Memory B cell (primary cell): ENCODE measurements around the gene PIP5K1C.
"Not testable (repeated sequence)": the region's sequence is repeated elsewhere in the genome, so short reads cannot be mapped to it uniquely, and the experiment has no call there.

Source experiments
- ATAC-seq: fragments of 150-1000 bp; cut with Tn5 transposase; 2 replicates; pipeline ENCODE4 v1.10.0; 2021; ENCODE audit warnings: low read depth, mild to moderate bottlenecking, moderate library complexity
- DNase-seq, 2 donors: peaks; one replicate each; pipeline ENCODE4 v3.0.0; 2022; ENCODE audit warnings: low spot score in 2 of 2
- H3K27ac Mint-ChIP-seq: one replicate; pipeline ENCODE4 v1.8.0; 2022; ENCODE audit warnings: mild to moderate bottlenecking, moderate library complexity, mixed read lengths
- H3K27me3 Mint-ChIP-seq: one replicate; pipeline ENCODE4 v1.8.0; 2022; ENCODE audit warnings: mixed read lengths
- H3K36me3 Mint-ChIP-seq: one replicate; pipeline ENCODE4 v1.8.0; 2022; ENCODE audit warnings: mild to moderate bottlenecking, mixed read lengths
- H3K4me1 Mint-ChIP-seq: one replicate; pipeline ENCODE4 v1.8.0; 2022; ENCODE audit warnings: mixed read lengths
- H3K4me3 Mint-ChIP-seq: one replicate; pipeline ENCODE4 v1.8.0; 2022; ENCODE audit warnings: mild to moderate bottlenecking, moderate library complexity, mixed read lengths
- H3K9me3 Mint-ChIP-seq: one replicate; pipeline ENCODE4 v1.8.0; 2022; ENCODE audit warnings: mixed read lengths

Gene PIP5K1C

GRCh38 chr19:3647102-3647501 is 53.2 kb downstream of the PIP5K1C start:
- ATAC-seq, H3K4me3 Mint-ChIP-seq, H3K9me3 Mint-ChIP-seq, H3K27ac Mint-ChIP-seq, H3K4me1 Mint-ChIP-seq, H3K36me3 Mint-ChIP-seq, H3K27me3 Mint-ChIP-seq, DNase-seq: not testable (repeated sequence)

- Mint-ChIP-seq H3K4me1 (no peaks in the 10 kb centered on the region), H3K4me3 (no peak overlapping the region), H3K9me3 (no peaks in the 10 kb centered on the region), H3K27ac (no peak overlapping the region), H3K36me3 (peaks cover 6% of the 10 kb centered on the region), H3K27me3 (no peaks in the 10 kb centered on the region)
- DNase-seq (no peak), ATAC-seq (no peak)
Measured at GRCh38 chr19:3646336-3647092, 53.8 kb downstream of the PIP5K1C start.

- Mint-ChIP-seq H3K4me3 (no peak overlapping the region), H3K27ac (no peak overlapping the region), H3K9me3 (no peaks in the 10 kb centered on the region), H3K4me1 (no peaks in the 10 kb centered on the region), H3K36me3 (peaks cover 4% of the 10 kb centered on the region), H3K27me3 (no peaks in the 10 kb centered on the region)
- ATAC-seq: no peak
- no peak for DNase-seq
Measured at GRCh38 chr19:3645726-3646125, 54.5 kb downstream of the PIP5K1C start.

GRCh38 chr19:3645067-3645396 is 55.2 kb downstream of the PIP5K1C start:
- no peaks in the 10 kb centered on the region for H3K9me3 Mint-ChIP-seq
- H3K4me1 Mint-ChIP-seq: no peaks in the 10 kb centered on the region
- H3K27ac Mint-ChIP-seq: no peak overlapping the region
- H3K36me3 Mint-ChIP-seq: peaks cover 4% of the 10 kb centered on the region
- DNase-seq (no peak), ATAC-seq (no peak)
- no peak overlapping the region for H3K4me3 Mint-ChIP-seq
- no peaks in the 10 kb centered on the region for H3K27me3 Mint-ChIP-seq

- Mint-ChIP-seq H3K4me3 (no peak overlapping the region), H3K4me1 (no peaks in the 10 kb centered on the region), H3K36me3 (peaks cover 4% of the 10 kb centered on the region), H3K27ac (no peak overlapping the region), H3K27me3 (no peaks in the 10 kb centered on the region), H3K9me3 (no peaks in the 10 kb centered on the region)
- ATAC-seq: no peak
- DNase-seq: no peak
Measured at GRCh38 chr19:3644351-3645066, 55.8 kb downstream of the PIP5K1C start.

GRCh38 chr19:3643674-3644313 is 56.5 kb downstream of the PIP5K1C start:
- DNase-seq (no peak), ATAC-seq (no peak)
- Mint-ChIP-seq H3K4me1 (no peaks in the 10 kb centered on the region), H3K36me3 (peaks cover 6% of the 10 kb centered on the region), H3K4me3 (no peak overlapping the region), H3K27ac (no peak overlapping the region), H3K9me3 (no peaks in the 10 kb centered on the region), H3K27me3 (no peaks in the 10 kb centered on the region)

GRCh38 chr19:3642987-3643673 is 57.1 kb downstream of the PIP5K1C start:
- Mint-ChIP-seq H3K27me3 (no peaks in the 10 kb centered on the region), H3K4me1 (no peaks in the 10 kb centered on the region), H3K36me3 (peaks cover 10% of the 10 kb centered on the region), H3K4me3 (no peak overlapping the region), H3K27ac (no peak overlapping the region), H3K9me3 (no peaks in the 10 kb centered on the region)
- DNase-seq (no peak), ATAC-seq (no peak)

GRCh38 chr19:3642296-3642695 is 58.0 kb downstream of the PIP5K1C start:
- DNase-seq (no peak), ATAC-seq (no peak)
- no peaks in the 10 kb centered on the region for H3K27me3 Mint-ChIP-seq
- H3K27ac Mint-ChIP-seq: no peak overlapping the region
- no peak overlapping the region for H3K4me3 Mint-ChIP-seq
- H3K4me1 Mint-ChIP-seq: no peaks in the 10 kb centered on the region
- H3K9me3 Mint-ChIP-seq: no peaks in the 10 kb centered on the region
- H3K36me3 Mint-ChIP-seq: peaks cover 10% of the 10 kb centered on the region

GRCh38 chr19:3641515-3642269 is 58.6 kb downstream of the PIP5K1C start:
- no peak overlapping the region for H3K27ac Mint-ChIP-seq
- no peak overlapping the region for H3K4me3 Mint-ChIP-seq
- H3K4me1 Mint-ChIP-seq: no peaks in the 10 kb centered on the region
- H3K27me3 Mint-ChIP-seq: no peaks in the 10 kb centered on the region
- no peak for DNase-seq
- ATAC-seq: no peak
- no peaks in the 10 kb centered on the region for H3K9me3 Mint-ChIP-seq
- H3K36me3 Mint-ChIP-seq: peaks cover 9% of the 10 kb centered on the region

GRCh38 chr19:3639479-3639878 is 60.8 kb downstream of the PIP5K1C start:
- Mint-ChIP-seq H3K27ac (no peak overlapping the region), H3K27me3 (no peaks in the 10 kb centered on the region), H3K9me3 (no peaks in the 10 kb centered on the region), H3K4me1 (no peaks in the 10 kb centered on the region), H3K4me3 (no peak overlapping the region), H3K36me3 (peaks cover 8% of the 10 kb centered on the region)
- ATAC-seq (no peak), DNase-seq (no peak)

GRCh38 chr19:3638208-3639193 is 61.8 kb downstream of the PIP5K1C start:
- Mint-ChIP-seq H3K9me3 (no peaks in the 10 kb centered on the region), H3K36me3 (peaks cover 6% of the 10 kb centered on the region), H3K4me3 (no peak overlapping the region), H3K4me1 (no peaks in the 10 kb centered on the region), H3K27me3 (no peaks in the 10 kb centered on the region), H3K27ac (no peak overlapping the region)
- DNase-seq (no peak), ATAC-seq (no peak)

- Mint-ChIP-seq H3K27ac (no peak overlapping the region), H3K9me3 (no peaks in the 10 kb centered on the region), H3K36me3 (peaks cover 7% of the 10 kb centered on the region), H3K4me3 (no peak overlapping the region), H3K27me3 (no peaks in the 10 kb centered on the region), H3K4me1 (no peaks in the 10 kb centered on the region)
- ATAC-seq (no peak), DNase-seq (no peak)
Measured at GRCh38 chr19:3637621-3638020, 62.6 kb downstream of the PIP5K1C start.

GRCh38 chr19:3636962-3637361 is 63.3 kb downstream of the PIP5K1C start:
- no peak for DNase-seq
- no peak overlapping the region for H3K27ac Mint-ChIP-seq
- H3K4me1 Mint-ChIP-seq: no peaks in the 10 kb centered on the region
- H3K27me3 Mint-ChIP-seq: no peaks in the 10 kb centered on the region
- no peak overlapping the region for H3K4me3 Mint-ChIP-seq
- H3K9me3 Mint-ChIP-seq: no peaks in the 10 kb centered on the region
- no peak for ATAC-seq
- H3K36me3 Mint-ChIP-seq: peaks cover 7% of the 10 kb centered on the region
